ENCODE data around the gene DMBX1.

DMBX1 gene

DNA sequence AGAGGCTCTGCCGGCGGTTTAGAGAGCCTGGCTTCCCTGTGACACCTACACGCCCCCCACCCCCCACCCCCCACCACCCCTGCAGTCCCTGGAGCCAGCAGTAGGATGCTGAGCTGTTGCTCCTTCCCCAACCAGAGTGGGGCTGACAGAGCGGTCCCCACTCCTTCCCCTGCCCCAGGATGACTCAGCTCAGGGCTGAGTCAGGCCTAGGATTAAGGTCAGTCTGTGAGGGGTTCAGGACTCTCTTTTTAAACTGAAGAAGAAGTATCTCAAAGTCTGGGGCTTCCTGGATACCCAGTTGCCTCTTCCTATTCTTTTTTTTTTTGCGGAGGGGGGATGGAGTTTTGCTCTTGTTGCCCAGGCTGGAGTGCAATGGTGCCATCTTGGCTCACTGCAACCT, 19.1 kb downstream of the DMBX1 start:
- no peak for FAIRE-seq

DNA sequence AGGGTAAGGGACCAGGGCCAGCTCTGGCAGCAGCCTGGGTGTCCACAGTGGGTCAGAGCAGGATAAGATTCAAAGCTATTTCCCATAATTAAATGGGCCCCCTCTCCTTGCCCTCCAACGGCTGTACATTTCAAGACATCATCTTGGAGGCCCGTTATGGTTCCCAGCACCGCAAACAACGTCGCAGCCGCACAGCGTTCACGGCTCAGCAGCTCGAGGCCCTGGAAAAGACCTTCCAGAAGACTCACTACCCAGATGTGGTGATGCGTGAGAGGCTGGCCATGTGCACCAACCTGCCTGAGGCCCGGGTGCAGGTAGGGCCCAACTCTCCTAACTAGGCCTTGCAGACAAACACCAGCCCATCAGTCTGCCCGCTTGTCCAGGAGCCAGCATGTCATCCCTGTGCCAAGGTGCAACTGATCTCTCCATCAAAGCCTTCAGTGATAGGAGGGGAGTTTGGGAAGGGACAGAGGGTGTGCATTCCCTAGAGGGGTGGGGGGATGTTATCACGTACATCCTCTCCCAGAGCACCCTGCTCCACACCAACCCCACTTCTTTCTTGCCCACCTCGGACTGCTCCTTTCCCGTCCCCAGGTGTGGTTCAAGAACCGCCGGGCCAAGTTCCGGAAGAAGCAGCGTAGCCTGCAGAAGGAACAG, 20.8 kb downstream of the DMBX1 start:
- no peak for FAIRE-seq

DNA sequence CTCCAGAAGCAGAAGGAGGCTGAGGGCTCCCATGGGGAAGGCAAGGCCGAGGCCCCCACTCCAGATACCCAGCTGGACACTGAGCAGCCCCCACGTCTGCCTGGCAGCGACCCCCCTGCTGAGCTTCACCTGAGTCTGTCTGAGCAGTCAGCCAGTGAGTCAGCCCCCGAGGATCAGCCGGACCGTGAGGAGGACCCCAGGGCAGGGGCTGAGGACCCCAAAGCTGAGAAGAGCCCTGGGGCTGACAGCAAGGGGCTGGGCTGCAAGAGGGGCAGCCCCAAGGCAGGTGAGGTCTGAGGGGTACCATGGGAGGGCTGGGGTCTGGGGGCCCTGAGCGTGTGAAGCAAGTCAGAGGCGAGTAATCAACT, 21.3 kb downstream of the DMBX1 start:
- FAIRE-seq, result no peak

DNA sequence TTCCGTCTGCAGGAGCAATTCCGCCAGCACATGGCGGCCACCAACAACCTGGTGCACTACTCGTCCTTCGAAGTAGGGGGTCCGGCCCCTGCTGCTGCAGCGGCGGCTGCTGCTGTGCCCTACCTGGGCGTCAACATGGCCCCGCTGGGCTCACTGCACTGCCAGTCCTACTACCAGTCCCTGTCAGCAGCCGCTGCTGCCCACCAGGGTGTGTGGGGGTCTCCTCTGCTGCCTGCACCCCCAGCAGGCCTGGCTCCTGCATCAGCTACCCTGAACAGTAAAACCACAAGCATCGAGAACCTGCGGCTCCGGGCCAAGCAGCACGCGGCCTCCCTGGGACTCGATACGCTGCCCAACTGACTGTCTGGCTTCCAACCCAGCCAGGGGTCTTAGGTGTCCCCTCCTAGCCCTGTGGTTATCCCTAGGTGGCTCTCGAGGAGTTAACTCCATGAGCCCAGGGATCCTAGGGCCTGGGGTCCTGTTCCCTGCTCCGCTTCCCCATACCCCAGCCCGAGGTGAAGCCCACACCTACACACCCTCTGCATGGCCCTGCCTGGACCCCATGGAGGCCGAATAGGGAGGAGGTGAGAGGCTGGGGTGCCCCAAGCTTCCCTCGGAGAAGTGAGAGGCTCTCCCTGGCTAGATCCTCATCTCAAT, 22.6 kb downstream of the DMBX1 start:
- no peak for FAIRE-seq

DNA sequence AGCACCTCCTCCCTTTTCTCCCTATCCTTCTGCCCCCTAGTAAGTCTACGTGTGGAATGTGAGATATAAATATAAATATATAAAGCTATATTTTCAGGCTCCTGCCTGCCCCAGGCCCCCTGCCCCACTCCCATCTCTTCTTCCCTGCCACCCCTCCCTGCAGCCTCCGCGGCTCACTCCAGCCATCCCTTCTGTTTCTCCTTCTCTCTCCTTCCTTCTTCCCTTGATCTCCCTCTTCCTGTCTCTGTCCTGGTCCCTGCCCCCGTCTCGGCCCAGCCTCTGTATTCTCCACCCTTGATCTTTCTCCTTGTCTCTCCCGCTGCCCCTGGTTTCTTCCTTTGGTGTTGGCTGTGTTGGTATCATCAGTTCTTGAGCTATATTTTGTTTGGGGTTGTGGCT, 23.2 kb downstream of the DMBX1 start:
- FAIRE-seq, result no peak

DNA sequence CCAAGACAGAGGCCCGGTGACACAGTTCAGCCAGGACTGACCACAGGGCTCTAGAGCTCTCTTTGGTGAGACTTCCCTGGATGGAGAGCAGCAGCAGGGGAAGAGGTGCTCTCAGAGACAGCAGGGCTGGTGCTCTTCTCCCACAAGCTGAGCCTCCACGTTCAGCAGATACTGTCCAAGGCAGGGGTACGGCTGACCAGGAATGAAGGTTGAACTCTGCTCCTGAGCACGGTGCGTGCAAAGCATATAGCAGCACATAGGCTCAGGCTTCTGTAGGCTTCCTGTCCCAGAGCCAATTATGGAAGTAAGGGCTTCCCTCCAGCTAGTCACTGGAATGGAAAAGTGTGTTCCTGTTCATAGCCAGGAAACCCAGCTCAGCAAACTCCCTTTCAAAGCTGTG, 23.9 kb downstream of the DMBX1 start:
- FAIRE-seq, result no peak

DNA sequence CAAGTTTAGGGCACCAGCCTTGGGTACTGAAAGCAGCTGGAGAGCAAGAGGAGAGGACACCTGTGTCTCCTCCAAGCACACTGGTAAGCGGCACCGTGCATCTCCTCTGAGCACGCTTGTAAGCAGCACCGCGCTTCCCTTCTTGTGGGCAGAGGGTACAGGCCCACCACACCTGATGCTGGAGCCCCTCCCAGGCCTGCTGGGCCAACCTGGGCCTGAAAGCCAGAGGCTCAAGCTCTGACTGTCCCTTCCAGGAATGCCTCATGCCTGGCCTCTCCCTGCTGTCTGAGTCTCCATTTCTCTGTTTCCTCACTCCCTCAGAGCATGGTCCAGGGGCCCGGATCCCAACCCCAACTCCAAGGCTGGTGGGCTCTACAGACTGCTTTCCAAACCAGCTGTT, 25.9 kb downstream of the DMBX1 start:
- FAIRE-seq, result no peak

DNA sequence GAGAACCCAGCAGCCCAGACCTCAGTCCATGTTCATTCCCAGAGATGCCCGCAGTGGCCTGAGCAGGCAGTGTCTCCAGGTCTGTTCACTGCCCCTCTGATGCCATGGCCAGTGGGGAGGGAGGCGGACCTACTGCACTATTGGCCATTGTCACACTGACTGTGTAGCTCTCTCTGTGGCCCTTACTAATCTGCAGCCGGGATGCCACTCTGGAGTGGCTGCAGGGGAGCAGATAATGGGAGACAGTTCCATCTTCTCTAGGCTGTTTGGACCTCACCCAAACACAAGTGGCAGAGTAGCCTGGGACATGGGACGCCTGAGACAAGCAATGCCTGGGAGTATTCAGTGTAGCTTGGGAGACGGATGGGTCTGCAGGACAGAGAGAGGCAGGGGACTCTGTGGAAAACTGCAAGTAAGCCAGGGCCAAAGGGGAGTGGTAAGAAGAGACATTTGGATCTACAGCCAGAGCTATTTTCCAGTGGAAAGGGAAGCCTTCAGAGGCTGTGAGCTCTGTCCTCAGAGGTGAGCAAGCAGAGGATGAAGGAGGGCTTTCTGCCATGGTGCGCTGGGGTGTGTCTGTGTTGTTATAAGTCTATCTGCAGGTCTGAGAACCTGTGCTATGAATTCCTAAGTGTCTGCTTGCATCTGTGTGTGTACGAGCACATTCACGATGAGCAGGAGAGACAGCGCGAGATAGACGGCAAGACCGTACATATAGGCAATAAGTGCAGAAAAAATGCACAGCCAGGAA, 26.7 kb downstream of the DMBX1 start:
- FAIRE-seq, result no peak

DNA sequence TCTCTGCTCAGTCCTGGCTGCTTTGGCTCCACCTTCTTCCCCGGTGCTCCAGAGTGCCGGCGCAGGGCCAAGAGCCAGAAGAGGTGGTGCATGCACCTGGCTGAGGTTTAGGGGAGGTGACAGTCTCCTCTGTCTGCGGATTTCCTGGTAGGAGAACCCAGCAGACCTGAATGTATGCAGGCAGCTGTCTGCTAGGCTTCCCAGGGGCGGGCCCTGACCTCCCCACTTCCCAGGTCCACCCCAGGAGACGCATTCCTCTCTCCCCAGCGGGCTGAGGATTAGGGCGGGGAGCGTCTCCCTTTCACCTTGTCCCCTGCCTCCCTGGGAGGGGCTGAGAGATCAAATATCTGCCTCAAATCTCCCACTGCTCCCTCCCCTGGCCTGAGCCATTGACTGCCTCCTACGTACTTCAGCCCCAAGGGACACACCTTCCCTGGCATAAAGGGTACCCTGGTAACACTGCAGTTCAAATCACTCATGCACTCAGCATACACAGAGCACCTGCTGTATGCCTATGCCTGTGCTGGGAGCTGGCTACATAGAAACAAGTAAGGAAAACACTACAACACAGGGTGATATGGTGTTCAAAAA, 27.5 kb downstream of the DMBX1 start:
- FAIRE-seq, result no peak

DNA sequence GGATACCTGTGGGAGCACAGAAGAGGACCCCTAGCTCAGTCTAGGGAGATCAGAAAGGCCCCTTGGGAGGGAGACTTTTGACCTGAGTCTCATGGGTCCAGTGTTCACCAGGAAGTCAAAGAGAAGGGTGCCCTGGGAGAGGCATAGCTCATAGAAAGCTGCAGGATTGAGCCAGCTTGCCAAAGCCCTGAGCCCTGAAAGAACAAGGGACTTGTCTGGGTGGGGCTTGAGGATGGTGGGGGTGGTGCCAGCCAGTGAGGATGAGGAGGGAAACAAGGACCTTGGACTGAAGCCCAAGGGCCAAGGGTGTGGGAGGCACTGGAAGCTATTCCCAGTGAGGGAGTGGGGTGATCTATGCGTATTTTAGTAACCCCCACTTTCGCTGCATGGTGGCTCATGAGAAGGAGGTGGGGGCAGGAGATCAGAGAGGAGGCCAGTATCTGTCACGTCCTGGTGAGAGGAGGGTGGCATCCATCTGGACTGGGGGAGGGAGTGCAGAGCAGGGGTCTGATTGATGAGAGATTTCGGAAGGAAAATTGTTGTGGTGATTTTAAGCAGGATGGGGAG, 28.4 kb downstream of the DMBX1 start:
- FAIRE-seq, result no peak

DNA sequence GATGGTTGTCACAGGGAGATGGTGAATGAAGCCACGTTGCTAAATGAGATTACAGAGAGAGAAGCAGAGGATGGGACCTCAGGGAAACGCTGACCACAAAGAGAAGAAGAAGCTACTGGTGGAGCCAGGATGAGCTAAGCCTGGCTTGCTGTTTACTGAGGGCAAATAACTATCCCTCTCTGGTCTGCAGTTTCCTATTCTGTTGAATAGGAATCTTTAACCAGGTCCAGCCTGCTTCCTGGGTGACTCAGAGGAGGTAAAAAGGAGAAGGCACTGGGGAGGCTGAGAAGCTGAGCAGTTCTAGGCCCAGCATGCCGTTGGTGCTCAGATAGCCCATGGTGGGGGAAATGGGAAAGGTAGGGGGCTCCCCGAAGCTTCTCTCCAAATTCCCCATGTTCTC, 29.6 kb downstream of the DMBX1 start:
- FAIRE-seq, result no peak

DNA sequence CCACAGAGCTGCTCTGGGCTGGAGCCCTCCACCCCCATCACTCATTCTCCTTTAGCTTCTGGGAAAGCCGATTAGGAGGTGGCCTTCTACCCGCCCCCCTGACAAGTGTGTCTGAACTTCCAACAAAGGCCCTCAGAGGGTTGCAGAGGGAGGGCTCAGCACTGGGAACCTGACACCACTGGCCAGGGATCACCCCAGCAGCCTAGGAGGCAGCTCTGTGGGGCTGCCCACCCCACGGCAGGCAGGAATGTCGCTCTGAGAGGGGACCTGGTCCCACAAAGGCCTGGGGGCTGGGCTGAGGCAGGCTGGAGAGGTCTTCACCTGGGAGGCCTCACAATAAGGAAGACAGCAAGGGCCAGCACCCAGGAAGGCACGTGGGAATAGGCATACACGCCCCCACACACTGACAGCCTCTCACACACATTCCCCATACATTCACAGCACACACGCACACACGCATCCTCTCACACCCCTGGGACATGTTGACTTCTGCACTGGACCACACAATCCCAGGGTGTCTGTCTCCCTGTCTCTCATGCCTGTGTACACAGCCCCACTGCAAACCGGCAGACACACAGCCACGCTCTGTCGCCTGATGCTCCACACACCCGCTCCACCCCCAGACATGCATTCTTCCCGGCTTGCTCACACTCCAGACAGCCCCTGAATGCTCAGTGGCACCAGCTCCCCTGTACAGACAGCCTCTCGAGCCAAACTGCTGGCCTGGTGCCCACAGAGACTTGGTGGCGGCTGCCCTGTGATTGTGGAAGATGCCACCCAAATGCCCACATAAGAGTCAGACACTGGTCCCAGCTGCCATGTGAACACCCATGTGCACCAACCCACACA, 30.7 kb downstream of the DMBX1 start:
- no peak for FAIRE-seq

DNA sequence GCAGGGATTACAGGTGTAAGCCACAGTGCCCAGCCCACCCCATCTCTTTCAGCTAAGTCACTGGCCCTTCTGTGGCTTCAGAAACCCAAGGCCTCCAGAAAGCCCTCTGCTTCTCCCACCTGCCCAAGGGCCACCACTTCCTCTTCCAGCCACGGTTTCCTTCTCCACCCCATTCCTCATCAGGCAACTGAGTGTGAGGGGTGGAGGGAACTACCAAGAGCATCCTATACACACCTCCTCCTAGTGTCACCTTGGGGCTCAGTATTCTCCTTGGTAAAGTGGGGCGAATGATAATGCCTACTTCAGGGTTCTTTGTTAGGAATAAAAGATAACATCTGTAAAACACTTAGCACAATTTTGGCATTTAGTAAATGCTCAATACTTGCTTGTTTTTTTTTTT, 31.8 kb downstream of the DMBX1 start:
- FAIRE-seq, result no peak

DNA sequence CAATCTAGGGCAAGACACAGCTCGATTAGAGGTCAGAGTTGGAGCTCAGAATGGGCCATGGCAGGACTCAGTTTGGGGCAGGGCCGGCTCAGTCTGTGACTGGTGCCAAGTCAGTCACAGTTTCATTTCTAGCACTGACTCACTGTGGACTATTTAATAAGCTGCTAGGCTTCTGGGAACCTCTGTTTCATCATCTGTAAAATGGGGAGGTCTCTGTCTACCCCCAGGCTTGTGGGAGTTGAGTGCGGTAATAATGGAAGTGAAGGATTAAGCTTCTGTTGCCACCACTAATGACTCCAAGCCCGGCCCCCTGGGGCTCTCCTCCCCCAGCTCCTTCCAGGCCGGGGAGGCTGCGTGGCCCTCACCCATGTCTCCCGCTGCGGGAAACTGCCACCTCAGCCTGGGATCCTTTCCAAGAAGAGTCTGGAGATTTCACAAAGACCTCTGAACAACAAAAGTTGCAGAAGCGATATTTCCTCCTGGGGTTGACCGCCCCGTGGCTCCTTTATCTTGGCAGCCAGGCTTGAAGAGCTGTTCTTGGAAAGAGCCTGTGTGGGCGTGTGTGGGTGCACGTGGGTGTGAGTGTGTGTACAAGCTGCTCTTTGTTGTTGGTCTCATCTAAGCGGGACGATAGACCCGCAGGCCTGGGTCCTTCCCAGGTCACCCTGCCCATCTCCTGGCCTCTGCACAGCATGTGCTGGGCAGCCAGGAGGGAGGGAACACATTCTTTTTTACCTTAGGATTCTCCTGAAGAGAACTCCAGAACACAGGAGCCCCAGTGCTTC, 32.7 kb downstream of the DMBX1 start:
- FAIRE-seq, result no peak

DNA sequence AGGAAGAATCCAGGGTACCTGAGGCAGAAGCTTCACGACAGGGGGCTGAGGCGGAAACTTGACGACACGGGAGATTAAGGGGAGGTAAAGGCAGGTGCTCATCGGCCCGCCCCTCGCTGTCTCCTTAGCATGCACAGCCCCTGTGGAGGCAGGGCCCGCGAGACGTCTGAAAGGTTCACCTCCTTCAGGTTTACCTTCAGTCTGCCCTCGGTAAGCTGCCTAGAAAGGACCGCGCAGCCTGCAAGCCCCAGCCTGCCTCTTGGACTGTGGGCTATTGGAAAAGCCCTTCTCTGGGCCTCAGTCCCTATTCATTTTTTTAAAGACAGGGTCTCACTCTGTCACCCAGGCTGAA, 33.3 kb downstream of the DMBX1 start:
- FAIRE-seq, result no peak

DNA sequence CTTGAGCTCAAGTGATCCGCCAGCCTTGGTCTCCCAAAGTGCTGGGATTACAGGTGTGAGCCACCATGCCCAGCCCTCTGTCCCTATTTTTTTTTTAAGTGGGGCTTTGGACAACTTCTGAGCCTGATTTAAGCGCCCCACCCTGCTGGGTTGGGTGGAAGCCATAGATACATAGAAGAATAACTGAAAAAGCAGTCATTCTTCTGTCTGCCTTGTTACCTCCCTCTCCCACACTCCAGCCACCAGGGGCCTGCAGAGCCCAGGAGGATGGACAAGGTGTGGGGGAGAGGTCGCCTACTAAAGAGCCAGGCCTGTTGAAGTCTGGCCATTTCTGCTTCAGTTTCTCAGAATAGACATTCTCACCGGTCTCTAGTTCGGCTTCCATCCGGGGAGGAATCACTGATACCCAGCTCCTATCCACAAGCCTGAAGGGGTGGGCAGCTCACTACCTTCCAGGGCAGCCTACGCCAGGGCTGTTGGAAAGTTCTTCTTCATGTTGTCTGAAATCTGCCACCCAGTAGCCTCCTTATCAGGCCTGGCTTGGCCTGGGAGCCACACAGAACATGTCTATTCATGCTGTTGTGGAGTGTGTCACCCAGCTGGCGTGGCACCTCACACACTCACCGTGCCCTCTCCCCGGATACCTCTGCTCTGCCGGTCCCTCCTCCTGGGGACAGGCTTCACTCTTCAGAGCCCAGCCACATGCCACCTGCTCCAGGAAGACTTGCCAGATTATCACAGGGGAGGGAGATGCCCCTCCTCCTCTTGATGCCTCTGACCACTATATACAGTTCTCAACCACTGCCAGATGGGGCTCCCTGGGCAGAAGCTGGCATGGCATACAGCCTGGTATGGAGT, 34.1 kb downstream of the DMBX1 start:
- FAIRE-seq, result no peak

DNA sequence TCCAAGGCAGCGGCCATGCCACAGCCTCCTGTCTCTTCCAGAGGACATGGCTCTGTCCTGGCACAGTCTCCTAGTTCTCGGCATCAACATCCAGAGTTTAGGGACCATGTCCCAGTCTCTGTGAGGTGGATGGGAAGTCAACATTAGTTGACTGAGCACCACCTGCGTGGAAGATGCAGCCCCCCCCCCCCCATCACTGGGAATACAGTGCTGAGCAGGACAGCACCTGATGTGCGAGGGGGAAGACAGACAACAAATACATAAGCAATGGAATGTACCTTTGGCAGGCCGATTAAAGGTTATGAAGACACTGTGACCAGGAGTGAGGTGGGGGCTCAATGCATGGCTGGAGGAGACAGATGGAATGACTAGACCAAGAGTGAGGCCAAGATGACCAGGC, 35.2 kb downstream of the DMBX1 start:
- FAIRE-seq, result no peak

DNA sequence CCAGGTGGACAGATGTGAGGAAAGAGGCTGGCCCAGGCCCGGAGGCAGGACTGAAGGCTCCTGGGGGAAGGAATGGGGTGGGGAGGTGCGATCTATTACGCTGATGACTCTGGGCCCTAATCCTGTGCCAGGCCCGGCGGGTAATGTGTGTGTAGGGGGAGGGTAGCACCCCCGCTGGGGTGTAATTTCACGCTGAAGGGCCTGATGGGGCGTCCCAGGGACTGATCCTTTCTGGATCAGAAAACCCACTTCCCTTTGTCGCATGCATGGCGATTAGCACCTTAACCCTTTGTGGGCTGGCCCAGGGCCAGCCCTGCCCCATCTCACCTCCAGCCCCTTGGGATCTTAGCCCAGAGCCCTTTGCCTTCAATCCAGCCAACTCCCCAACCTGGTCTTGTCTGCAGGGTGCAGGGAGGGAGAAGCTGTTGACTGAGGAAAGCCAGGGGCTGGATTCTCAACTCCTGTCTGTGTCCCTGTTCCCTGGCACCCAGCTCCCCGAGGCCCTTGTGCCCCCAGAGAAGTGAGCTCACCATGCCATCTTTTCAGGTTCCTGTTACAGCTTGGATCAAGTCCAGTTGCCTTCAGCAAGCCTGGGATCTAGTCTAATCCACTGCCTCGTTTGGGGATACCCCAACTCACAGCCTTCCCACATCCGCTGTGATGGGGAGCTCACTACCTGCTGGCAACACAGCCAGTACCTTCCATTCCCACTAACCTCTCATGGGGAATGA, 35.8 kb downstream of the DMBX1 start:
- FAIRE-seq, result no peak

DNA sequence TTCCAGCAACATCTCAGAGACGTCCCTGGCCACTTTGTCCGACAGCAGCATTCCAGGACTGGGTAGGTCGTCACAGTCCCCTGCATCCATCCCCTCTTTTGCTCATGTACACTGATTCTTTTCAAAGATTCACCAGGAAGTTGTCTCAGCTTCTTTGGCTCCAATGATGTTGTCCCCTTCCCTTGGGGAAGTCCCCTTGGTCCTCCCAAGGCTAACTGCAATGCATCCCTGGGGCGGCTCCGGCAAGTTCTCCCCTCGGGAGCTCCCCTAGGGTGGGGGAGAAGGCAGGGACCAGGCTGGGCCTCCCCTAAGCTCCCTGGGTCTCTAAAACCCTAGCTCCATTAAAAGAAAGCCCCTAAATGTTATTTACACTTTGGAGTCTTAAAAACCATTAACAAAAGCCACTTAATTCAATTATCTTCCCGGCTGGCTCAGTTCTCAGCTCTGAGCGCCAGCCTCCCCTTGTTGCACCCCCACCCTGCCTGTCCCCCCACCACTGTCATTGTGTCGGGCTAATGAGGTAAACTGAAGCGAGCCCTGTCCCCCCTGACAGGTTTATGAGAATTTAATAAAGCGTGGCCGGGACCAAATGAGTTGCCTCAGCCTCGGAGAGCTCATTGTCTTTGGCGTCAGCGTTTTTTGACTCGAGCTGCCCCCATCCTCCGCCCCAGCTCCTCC, 36.5 kb downstream of the DMBX1 start:
- FAIRE-seq, result no peak

Data from G401.6 (cell line).